HG03175 (cell line): ENCODE measurements around the gene FAXC.
A peak's percentile ranks its signal among the peaks of the same experiment; 100 is the strongest.
"Not testable (repeated sequence)": the region's sequence is repeated elsewhere in the genome, so short reads cannot be mapped to it uniquely, and the experiment has no call there.

Experiments used
- ATAC-seq: cut with Tn5 transposase; IDR thresholded peaks from one replicate; pipeline ENCODE4 v1.9.1; 2021; ENCODE audit warnings: mild to moderate bottlenecking, moderate library complexity; ENCODE audit not compliant: unreplicated experiment

The FAXC gene

DNA sequence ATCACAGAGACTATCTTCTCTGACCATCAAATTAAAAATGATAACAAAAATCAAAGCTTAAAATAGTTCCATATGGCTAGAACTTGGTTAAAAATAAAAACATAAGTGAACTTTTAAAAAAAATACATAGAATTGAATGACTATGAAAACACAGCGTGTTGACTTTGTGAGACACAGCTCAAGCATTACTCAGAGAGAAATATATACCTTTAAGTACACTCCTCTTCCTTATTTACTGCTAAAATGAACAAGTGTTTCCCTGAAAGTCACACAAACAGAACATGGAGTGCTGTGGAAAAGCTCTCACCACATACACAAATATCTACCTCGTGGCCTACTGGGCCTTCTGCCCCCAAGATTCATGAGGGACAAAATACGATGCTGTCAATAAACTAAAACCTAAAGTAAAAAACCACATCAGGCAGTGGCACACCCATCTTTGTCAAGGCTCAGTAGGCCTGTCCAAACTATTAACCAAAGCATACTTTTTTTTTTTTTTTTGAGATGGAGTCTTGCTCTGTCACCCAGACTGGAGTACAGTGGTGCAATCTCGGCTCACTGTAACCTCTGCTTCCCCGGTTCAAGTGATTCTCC lies 7.5 kb downstream of the FAXC start:
- no peak for ATAC-seq

DNA sequence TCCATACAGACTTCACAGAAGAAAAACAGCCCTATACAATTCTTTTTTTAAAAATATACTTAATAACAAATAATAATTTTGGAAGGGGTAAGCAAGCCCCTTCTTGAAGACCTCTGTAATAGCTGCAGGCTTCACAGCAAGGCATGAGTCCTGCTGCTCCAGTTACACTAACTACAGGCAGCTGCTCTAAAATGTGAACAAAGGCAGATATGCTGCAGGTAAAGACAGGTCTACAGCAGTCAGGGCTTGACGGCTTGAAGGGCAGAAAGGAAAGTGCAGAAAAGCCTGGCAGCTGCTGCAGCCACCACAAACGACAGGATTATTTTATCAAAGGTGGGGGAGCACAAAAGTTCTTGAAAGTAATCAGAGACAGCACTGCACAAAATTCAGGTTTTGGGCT lies 11.3 kb downstream of the FAXC start:
- no peak for ATAC-seq

DNA sequence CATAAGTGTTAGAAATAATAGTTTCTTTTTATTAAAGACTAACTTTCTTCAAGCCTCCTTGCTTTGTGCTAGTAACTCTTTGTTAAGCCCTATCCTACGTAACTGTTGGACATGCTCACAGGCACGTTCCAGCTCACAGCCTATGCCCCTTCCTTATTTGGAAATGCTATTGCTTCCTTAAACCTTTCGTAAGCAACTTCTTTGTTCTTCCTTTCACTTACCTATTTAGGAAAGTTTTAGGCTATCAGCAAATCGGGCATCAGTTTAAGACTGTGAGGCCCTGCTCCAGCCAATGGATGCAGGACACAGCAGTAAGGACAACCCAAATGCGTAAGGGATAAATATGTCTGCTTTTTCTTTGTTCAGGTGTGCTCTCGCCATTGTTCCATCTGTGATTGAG lies 14.2 kb downstream of the FAXC start:
- ATAC-seq = not testable (repeated sequence)

DNA sequence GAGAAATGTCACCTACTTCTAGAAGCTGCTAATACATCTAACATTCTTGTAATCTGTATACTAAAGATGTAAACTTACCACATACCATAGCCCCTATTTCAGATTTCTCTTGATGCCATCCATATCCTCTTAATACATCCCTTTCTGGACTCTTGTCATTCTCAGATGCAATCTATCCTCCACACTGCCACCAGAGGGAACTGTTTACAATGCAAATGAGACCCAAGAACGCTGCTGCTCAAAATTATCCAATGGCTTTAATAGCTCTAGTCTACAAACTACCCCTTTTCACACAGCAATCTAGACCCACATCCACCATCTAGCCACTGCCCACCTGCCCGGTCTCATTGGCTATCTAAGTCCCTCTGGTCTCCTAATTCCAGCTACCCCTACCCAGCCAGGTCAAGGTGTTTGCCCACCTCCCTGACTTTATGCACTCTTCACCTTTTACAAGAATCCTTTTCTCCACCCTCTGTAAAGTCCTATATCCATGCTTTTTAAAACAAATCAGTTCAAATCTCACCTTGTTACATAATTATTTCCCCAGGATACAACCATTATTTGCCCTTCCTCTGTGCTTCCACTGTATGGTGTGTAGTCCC lies 14.8 kb downstream of the FAXC start:
- peak; percentile 36 for ATAC-seq

DNA sequence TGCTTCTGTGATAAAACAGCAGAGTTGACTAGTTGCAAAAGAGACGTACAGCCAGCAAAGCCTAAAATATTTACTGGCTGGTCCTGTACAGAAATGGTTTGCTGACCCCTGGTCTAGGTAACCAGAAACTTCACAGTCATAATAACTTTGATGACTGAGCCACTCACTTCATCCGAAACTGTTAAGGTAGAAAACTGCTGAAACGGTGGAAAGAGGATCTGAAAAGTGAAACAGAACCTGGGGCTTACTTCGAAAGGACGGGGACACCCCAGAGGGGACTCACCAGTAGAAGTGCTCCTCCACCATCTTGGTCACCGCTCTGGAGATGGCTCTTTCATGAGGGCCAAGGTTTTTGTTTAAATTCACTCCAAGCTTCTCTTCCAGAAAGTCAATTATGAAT lies 16.4 kb downstream of the FAXC start:
- ATAC-seq = peak; percentile 92

DNA sequence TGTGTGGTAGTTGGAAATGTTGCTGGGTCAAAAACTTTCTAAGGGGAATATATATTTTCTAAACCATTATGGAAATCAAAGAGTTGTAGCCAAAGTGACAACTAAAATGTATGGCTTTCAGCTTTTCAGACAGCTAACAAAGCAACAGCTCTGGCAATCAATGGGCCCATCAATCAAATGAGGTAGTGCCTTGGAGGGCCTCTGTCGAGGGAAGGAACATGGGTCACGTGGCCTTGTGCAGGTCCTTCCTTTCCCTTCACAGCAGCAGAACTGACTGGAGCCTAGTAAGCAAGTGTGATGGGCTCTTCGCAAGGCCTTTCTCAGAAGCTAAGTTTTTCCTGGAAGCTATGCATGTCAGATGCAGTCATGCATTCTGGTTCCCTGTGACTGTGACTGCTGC lies 17.9 kb downstream of the FAXC start:
- ATAC-seq = no peak

DNA sequence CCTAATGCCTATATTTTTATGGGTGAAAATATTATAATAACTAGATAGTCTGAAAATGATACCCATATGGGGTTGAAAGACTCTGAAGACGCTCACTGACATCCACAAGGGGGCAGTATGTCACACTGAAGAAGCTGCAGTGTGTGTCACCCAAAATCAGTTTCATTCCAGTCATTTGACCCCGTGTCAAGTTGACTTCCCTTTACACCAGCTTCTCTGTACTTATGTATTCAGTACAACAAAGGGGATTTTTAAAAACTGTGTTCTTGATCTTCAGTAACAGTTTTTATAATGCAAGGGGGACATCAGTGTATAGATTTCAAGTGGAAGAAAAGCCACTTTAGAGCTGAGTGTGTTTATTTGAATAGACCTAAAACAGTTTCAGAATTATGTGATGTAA lies 19.3 kb downstream of the FAXC start:
- ATAC-seq = peak; percentile 70

DNA sequence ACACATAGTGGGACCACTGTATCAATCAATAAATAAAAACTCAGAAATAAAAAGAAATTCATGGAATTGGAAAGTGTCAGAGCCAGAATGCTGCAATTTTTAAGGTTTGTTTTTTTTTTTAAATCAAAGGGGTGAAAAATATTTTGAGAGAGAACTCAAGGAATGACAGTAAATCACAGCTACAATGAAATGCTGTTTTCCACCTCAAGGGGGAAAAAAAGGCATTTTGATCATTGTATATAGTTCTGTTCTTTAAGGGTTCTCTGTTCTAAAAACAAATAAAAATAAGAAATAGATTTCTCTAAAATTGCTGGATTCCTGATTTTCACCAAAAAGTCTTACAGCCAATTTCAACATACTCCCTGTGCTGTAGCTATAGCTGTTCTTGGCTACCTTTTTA lies 24.5 kb downstream of the FAXC start:
- no peak for ATAC-seq

DNA sequence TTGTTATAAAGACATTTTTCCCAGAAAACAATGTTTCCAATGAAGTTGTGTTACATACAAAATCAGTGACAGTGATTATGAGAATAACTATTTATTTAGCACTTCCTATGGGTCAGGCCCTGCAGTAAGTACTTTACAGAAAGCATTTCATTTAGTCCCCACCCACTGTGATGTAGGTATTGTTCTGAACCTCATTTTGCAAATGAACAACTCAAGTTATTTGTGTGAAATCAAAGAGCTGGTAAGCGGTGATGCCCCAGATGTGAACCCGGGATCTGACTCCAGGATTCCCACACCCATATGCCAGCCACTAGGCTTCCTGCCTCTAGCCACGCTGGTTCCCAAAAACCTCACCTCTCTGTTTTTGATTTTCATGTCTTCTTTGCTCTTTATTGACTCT lies 30.9 kb downstream of the FAXC start:
- no peak for ATAC-seq

DNA sequence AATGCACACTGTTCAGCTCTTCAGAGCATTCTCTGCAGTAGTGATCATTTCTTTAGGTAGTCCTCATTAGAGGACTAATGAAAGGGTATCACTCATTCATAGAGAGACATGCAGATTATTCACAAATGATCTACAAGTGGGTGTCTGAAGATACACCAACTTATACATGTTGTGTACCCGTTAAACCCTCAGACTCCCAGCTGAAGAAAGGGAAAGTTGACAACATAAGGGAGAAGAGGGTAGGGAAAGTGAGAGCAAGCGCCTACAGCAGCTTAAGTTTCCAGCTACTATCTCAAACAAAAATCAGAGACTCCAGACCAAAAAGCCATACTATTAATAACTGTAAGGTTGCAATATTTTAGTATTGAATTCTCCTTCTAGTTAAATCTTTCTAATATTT lies 37.1 kb downstream of the FAXC start:
- ATAC-seq = no peak

DNA sequence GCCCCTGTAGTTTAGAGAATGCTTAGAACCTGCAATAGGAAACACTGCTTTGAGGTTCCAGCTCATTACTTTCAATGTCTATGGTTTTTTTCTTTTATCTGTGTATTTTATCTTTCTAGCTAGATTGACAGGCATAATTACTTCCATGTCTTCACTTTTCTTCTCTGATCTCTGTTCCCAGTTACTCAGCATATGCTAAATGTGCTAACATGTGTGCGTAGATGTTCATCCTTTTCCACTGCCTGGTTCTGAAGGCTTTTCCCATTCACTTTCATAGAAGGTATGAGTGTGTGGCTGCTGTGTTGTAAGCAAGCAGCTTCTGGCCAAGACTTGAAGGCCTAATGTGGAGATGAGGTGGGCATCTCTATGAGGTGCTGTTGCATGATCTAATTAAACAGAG lies 38.9 kb downstream of the FAXC start:
- no peak for ATAC-seq

DNA sequence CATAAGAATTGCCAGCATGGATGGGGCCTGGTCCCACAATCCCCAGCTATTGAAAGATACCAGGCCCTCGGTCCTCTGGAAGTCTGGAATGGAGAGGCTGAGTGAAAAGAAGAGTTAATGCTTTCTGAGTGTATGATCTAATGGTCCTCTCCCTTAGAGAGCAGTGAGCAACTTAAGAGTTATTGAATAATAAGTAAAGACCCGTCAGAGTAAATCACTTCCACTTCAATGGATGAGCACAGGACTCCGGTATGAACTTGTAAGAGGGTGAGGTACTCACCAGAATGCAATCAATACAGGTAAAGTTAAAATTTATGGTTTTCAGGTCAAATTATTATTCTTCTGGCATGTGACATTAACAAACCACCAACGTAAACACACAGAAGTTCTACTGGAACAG lies 39.9 kb downstream of the FAXC start:
- ATAC-seq = no peak

DNA sequence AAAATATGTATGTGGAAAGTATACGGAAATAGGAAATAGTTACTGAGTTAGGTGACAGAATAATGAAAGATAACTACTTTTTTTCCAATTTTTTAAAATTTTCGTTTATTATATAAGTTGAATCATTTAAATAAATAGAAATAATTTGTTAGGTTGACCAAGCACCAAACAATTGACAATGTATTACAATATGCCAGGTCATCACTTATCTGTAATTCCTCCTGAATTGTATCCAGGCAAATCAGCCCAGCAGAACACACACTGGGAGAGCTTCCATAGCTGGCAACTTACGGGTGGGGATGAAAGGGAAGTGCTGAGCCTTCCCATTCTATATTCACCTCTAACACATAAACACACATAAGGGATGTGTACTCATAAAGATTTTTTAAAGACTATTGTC lies 40.7 kb downstream of the FAXC start:
- ATAC-seq = no peak

DNA sequence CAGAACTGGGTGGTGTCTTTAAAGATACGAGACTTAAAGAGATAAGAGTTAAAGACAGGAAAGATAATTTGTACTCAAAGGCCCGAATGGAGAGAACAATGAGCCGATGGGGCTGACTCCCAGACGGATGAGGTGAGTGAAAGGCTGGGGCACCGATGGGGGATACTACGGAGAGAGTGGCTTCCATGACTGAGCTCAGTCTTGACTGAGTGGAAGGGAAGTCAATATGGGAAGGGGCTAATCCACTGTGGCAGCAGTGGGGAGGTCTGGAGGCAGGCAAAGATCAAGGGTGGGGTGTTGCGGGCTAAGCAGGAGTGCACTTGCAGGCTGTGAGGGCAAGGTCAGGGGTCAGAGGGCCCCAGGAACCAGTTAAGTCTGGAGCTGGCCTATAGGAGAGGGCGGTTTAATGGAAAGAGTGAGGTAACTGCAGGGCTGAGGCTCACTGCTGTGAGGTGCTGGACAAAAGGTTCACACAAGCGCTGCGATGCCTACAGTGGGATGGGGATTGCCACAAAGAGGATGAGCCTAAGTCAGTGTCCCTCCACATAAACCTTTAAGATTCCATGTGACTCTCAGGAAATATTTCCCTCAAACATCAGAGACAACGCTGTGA lies 42.1 kb downstream of the FAXC start:
- ATAC-seq = no peak

DNA sequence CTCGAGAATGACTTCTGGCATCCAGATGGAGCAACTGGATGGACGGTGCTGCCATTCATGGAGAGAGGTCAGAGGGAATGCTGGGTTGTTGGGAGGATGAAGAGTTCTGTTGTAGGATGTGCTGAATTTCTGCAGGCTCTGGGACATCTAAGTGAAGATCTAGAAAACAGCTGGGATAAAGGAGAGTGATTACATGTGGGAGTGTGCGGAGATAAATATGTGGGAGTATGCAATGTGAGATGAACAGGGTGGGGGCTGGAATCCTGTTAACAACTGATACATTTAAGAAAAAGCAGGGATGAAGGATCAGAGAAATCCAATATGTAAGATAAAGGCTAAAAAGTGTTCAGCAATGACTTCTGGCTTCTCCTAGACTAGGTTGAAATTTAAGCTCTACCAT lies 43.1 kb downstream of the FAXC start:
- no peak for ATAC-seq

DNA sequence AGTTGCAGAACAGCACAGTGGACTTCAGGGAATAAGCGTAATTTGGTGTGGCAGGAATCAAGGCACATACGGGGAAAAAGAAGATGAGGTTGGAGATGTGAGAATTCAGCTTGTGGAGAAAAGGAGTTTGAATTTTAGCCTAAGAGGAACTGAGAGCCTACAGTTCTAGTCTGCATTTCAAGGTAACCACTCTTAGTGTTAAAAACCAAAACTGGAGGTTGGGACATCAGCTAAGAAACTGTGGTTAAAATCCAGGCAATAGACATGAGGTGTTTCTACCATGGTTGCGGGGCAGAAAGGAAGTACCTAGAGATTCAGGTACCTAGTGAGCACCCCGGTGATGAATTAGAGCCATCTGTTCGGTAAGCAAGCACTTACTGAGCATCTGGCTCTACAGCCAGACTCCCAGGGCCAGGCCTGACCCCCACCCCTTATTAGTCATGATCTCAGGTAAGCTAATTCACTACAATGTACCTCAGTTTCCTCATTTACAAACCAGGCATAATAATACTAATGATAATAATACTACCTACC lies 44.4 kb downstream of the FAXC start:
- no peak for ATAC-seq

DNA sequence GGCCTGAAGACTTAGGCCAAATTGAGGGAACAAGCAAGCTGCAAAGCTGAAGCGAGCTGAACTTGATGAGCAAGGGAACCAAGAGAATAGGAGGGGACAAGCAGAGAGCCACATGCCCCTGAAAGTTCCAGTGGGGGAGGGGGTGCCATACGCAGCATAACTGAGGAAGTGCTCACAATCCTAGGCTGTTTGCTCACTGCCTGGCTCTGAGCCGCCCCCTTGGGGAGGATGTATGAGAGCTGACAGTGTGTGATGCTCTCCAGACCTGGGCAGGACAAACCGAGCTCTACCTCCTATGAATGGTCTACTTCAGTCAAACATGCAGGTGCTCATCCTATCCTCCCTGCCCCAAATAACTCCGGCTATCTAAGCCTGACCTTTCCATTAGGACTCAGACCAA lies 52.1 kb downstream of the FAXC start:
- no peak for ATAC-seq

DNA sequence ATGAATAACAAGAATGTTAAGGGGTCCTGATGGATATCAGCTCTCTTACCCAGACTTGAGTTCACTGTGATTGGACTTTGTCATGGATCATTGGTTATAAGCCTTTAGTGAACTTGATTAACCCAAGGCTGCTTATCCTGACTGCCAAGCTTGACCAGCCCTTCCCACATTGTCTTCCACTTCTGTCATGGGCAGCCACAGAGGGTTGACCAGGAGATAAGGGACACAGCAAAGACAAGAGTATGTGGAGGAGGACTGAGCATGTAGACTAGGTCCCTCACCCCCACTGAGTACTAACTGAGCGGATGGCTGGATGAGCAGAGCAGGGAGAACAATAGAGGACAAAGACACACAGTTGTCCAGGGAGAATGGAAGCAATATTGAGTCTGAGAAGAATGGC lies 52.5 kb downstream of the FAXC start:
- ATAC-seq = no peak

DNA sequence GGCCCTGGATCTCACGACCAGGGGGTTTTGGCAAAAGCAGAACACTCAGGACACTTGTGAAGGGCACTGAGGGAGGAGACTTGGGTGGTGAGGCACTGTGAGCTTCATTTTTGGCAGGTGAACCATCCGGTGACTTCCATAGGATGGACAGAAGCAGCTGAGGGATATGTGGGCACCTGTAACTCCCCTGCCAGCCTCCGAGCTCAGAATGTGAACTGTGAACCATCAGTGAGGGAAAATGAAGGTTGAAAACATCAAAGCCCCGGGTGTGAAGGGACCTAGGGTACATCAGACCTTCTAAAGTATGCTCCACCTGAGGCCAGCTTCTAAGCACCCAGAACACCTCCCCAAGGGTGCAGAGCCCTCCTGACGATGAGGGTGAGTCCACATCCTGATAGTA lies 53.2 kb downstream of the FAXC start:
- no peak for ATAC-seq

DNA sequence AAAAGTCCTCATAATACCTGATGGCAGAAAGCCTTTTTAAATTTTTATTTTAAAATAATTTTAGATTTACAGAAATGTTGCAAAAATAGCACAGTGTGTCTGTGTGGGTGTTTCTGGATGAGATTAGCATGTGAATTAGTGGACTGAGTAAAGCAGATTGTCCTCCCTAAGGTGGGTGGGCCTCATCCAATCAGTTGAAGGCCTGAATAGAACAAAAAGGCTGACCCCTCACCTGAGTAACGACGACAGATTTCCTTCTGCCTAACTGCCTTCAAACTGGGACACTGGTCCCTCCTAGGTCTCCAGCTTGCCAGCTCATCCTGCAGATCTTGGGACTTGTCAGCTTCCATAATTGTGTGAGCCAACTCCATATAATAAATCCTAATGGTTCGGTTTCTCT lies 54.2 kb downstream of the FAXC start:
- no peak for ATAC-seq

DNA sequence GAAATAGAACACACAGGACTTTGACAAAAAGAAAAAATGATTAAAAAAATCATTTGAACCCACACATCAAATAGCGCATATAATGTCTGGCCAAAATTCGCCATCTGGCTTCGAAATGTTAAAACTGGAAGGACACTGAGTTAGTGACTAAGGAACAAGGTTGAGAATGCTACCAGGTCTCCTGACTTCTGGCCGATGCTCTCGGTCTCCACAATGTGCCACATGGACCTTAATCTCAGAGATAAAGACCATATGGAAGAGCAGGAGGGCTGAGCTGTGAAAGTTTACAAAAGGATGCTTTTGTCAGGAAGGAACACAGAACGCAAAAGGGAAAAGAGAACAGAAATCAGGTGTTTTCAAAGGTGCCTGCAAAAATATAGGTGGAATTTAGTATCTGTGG lies 54.7 kb downstream of the FAXC start:
- no peak for ATAC-seq

DNA sequence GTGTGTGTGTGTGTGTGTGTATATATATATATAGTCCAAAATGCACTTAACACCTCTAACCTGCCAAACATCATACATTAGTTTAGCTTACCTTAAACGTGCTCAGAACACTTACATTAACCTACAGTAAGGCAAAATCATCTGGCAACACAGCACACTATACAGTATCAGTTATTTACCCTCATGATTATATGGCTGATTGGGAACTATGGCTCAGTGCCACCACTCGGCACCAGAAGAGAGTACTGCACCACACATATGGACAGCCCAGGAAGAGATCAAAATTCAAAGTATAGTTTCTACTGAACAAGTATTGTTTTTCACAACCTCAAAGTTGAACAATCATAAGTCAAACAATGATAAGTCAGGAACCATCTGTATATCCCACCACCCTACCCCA lies 59.8 kb downstream of the FAXC start:
- no peak for ATAC-seq

DNA sequence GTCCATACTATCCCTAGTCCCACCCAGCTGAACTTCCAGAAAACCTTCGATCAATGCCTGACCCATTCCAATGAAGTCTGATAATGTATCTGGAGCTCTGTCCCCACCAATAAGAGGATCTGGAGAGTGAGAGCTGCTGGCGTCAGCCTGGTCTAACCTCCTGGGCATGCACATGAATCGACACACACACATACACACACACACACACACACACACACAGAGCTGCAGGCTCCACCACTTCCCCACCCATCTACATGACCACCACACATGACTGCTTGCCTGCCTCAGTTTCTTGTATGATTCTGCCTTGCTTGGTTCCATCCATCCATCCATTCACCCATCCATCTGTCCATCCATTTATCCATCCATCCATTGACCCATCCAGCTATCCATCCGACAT lies 60.8 kb downstream of the FAXC start:
- ATAC-seq = no peak
